Measurements from ENCODE around the gene PIAS4.
A peak's percentile ranks its signal among the peaks of the same experiment; 100 is the strongest.

The PIAS4 gene

GRCh38 chr19:4060621-4061177 is 53.2 kb downstream of the PIAS4 start:
- no peak for DNase-seq

- DNase-seq: no peak
Observed at GRCh38 chr19:4061178-4061682, 53.7 kb downstream of the PIAS4 start.

GRCh38 chr19:4061683-4062418 is 54.3 kb downstream of the PIAS4 start:
- DNase-seq: no peak

- DNase-seq: no peak
Observed at GRCh38 chr19:4062419-4063368, 55.2 kb downstream of the PIAS4 start.

- DNase-seq: no peak
Observed at GRCh38 chr19:4063369-4064148, 56.0 kb downstream of the PIAS4 start.

- DNase-seq: no peak
Observed at GRCh38 chr19:4064149-4064495, 56.6 kb downstream of the PIAS4 start.

GRCh38 chr19:4064496-4065260 is 57.1 kb downstream of the PIAS4 start:
- peak; percentile 44 for DNase-seq

- peak; percentile 99 for DNase-seq
Observed at GRCh38 chr19:4065430-4066175, 58.1 kb downstream of the PIAS4 start.

GRCh38 chr19:4066176-4066606 is 58.7 kb downstream of the PIAS4 start:
- no peak for DNase-seq

GRCh38 chr19:4066682-4067395 is 59.3 kb downstream of the PIAS4 start, which contains the start of gene ZBTB7A:
ZBTB7A (minus strand) TSS chr19:4066899; CDS start chr19:4055232, 11,667 bp downstream.
- DNase-seq: peak; percentile 72

- DNase-seq: no peak
Observed at GRCh38 chr19:4067396-4068046, 60.0 kb downstream of the PIAS4 start.

GRCh38 chr19:4068047-4068966 is 60.8 kb downstream of the PIAS4 start:
- no peak for DNase-seq

GRCh38 chr19:4069331-4069959 is 61.9 kb downstream of the PIAS4 start:
- DNase-seq: peak; percentile 70

GRCh38 chr19:4071610-4072009 is 64.1 kb downstream of the PIAS4 start:
- DNase-seq: no peak

GRCh38 chr19:4075373-4075772 is 67.8 kb downstream of the PIAS4 start:
- peak; percentile 45 for DNase-seq

GRCh38 chr19:4077007-4077374 is 69.5 kb downstream of the PIAS4 start:
- no peak for DNase-seq

- peak; percentile 62 for DNase-seq
Observed at GRCh38 chr19:4077800-4078684, 70.5 kb downstream of the PIAS4 start.
